Stimulated activated CD4-positive, alpha-beta T cell treated with anti-CD3 and anti-CD28 coated beads, Interleukin-15, amount 100 ng/mL, for 24 hours (primary cell): ENCODE measurements around the gene ATRNL1.

Experiments
- DNase-seq: peaks from one replicate; pipeline ENCODE4 v3.0.0-alpha.2; 2020

ATRNL1 gene

GRCh38 chr10:115915429-115915828 lies 822.3 kb downstream of the ATRNL1 start:
- DNase-seq, result no peak

GRCh38 chr10:115918812-115919211 lies 825.6 kb downstream of the ATRNL1 start:
- DNase-seq, result no peak

- DNase-seq, result no peak
Observed at GRCh38 chr10:115921795-115922194, 828.6 kb downstream of the ATRNL1 start.

GRCh38 chr10:115931309-115931708 lies 838.1 kb downstream of the ATRNL1 start:
- no peak for DNase-seq

GRCh38 chr10:115932099-115932498 lies 838.9 kb downstream of the ATRNL1 start:
- DNase-seq, result no peak

GRCh38 chr10:115933098-115933497 lies 839.9 kb downstream of the ATRNL1 start:
- DNase-seq, result no peak

GRCh38 chr10:115935731-115936130 lies 842.6 kb downstream of the ATRNL1 start:
- no peak for DNase-seq

GRCh38 chr10:115936926-115937767 lies 844.0 kb downstream of the ATRNL1 start:
- no peak for DNase-seq

GRCh38 chr10:115937768-115938056 lies 844.5 kb downstream of the ATRNL1 start:
- DNase-seq, result no peak

- no peak for DNase-seq
Observed at GRCh38 chr10:115939101-115939854, 846.1 kb downstream of the ATRNL1 start.

- DNase-seq, result no peak
Observed at GRCh38 chr10:115941361-115941771, 848.2 kb downstream of the ATRNL1 start.

- DNase-seq, result no peak
Observed at GRCh38 chr10:115942101-115942500, 848.9 kb downstream of the ATRNL1 start.

- no peak for DNase-seq
Observed at GRCh38 chr10:115944538-115944937, 851.4 kb downstream of the ATRNL1 start.

GRCh38 chr10:115945701-115946445 lies 852.7 kb downstream of the ATRNL1 start:
- no peak for DNase-seq

GRCh38 chr10:115947104-115947503 lies 853.9 kb downstream of the ATRNL1 start:
- no peak for DNase-seq

- no peak for DNase-seq
Observed at GRCh38 chr10:115948465-115948864, 855.3 kb downstream of the ATRNL1 start.

- no peak for DNase-seq
Observed at GRCh38 chr10:115949282-115949844, 856.2 kb downstream of the ATRNL1 start.

GRCh38 chr10:115950320-115950719 lies 857.2 kb downstream of the ATRNL1 start:
- no peak for DNase-seq

GRCh38 chr10:115951242-115951641 lies 858.1 kb downstream of the ATRNL1 start:
- no peak for DNase-seq

- no peak for DNase-seq
Observed at GRCh38 chr10:115953281-115953680, 860.1 kb downstream of the ATRNL1 start.

- no peak for DNase-seq
Observed at GRCh38 chr10:115953968-115954367, 860.8 kb downstream of the ATRNL1 start.

GRCh38 chr10:115956225-115957011 lies 863.3 kb downstream of the ATRNL1 start:
- DNase-seq, result no peak
